ENCODE measurements around the gene ARHGEF1.

ARHGEF1 gene

DNA sequence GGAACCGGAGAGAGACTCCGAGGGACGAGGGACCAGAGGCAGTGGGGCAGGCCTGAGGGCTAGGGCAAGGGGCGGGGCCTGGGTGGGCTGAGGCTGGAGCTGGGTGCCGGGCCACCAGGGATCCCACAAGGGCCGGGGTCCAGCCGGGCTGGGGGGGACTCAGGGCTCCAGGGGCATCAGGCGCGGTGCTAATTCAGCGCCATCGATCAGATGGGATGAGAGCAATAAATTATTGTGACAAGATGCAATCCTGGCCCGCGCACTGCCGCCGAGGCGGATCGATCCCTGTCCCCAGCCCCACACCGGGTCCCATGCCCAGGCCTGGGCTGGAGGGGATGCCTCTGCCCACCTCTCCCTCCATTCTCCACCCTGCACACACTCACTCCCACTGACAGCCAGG, 39.6 kb downstream of the ARHGEF1 start:
- H3K27ac ChIP-seq (ENCODE audit: low read length), result no peak overlapping the region
- H2AFZ ChIP-seq (ENCODE audit: low read depth, low read length), result no peak overlapping the region
- H3K9me3 ChIP-seq (ENCODE audit: insufficient read depth, low read length), result no peaks in the 10 kb centered on the region
- peaks cover 28% of the 10 kb centered on the region for H3K27me3 ChIP-seq (ENCODE audit: low read depth, low read length)
- no peak overlapping the region for H3K4me2 ChIP-seq (ENCODE audit: low read length)
- H3K36me3 ChIP-seq (replicated peaks; ENCODE audit: low read depth, low read length), result no peaks in the 10 kb centered on the region
- no peaks in the 10 kb centered on the region for H4K20me1 ChIP-seq (ENCODE audit: insufficient read depth, low read length)
- no peak overlapping the region for H3K9ac ChIP-seq (ENCODE audit: low read length)
- peaks cover 25% of the 10 kb centered on the region for H3K4me1 ChIP-seq (ENCODE audit: low read length)
- H3K79me2 ChIP-seq (ENCODE audit: low read length), result no peaks in the 10 kb centered on the region
- no peak overlapping the region for H3K4me3 ChIP-seq (ENCODE audit: low read length)
- TF ChIP-seq EZH2phosphoT487 (IDR thresholded peaks at IDR 0.05; ENCODE audit: low read depth), result no peak
- TF ChIP-seq, protein P1, sequence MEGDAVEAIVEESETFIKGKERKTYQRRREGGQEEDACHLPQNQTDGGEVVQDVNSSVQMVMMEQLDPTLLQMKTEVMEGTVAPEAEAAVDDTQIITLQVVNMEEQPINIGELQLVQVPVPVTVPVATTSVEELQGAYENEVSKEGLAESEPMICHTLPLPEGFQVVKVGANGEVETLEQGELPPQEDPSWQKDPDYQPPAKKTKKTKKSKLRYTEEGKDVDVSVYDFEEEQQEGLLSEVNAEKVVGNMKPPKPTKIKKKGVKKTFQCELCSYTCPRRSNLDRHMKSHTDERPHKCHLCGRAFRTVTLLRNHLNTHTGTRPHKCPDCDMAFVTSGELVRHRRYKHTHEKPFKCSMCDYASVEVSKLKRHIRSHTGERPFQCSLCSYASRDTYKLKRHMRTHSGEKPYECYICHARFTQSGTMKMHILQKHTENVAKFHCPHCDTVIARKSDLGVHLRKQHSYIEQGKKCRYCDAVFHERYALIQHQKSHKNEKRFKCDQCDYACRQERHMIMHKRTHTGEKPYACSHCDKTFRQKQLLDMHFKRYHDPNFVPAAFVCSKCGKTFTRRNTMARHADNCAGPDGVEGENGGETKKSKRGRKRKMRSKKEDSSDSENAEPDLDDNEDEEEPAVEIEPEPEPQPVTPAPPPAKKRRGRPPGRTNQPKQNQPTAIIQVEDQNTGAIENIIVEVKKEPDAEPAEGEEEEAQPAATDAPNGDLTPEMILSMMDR (IDR thresholded peaks at IDR 0.05; ENCODE audit: low read depth, low read length), result no peak

DNA sequence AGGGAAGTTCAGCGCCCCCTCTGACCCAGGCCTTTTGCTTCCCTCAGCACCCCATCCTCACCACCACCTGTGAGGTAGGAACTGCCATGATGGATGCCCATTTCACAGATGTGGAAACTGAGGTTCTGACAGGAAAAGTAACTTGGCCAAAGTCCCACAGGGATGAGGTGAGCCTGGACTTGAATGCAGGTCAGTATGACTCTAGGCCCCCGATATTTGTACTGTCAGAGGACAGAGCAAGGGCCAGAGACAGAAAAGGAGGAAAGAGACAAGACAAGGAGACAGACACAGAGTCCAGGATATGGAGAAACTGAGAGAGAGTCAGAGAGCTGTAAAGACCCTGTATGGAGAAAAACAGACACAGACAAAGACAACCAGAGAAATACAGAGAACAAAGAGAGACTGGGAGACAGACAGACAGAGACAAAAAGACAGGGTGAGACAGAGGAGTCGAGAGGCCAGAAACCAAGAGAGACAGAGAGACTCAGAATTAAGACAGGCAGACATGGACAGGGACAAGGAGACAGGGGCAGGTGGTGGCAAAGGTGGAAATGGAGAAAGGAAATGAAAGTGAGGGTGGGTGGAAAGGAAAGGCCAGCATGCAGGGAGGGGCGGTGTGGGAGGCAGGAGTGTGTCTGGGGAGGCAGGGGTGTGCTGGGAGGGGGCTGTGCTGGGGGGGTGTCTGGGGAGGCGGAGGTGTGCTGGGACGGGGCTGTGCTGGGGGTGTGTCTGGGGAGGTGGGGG, 40.2 kb downstream of the ARHGEF1 start:
- H3K36me3 ChIP-seq (replicated peaks; ENCODE audit: low read depth, low read length), result no peaks in the 10 kb centered on the region
- no peak overlapping the region; the same call in 1 of the 2 replicates for H3K9ac ChIP-seq (ENCODE audit: low read length)
- no peak overlapping the region for H2AFZ ChIP-seq (ENCODE audit: low read depth, low read length)
- H3K27ac ChIP-seq (ENCODE audit: low read length), result no peak overlapping the region
- peaks cover 25% of the 10 kb centered on the region for H3K4me1 ChIP-seq (ENCODE audit: low read length)
- H3K79me2 ChIP-seq (ENCODE audit: low read length), result no peaks in the 10 kb centered on the region
- TF ChIP-seq EZH2phosphoT487 (IDR thresholded peaks at IDR 0.05; ENCODE audit: low read depth), result no peak
- TF ChIP-seq, protein P1 (IDR thresholded peaks at IDR 0.05; ENCODE audit: low read depth, low read length), result no peak
- no peak overlapping the region for H3K4me3 ChIP-seq (ENCODE audit: low read length)
- peak overlapping the region; percentile 40; the same call in 1 of the 2 replicates for H3K4me2 ChIP-seq (ENCODE audit: low read length)
- H3K9me3 ChIP-seq (ENCODE audit: insufficient read depth, low read length), result no peaks in the 10 kb centered on the region
- no peaks in the 10 kb centered on the region for H4K20me1 ChIP-seq (ENCODE audit: insufficient read depth, low read length)
- peaks cover 28% of the 10 kb centered on the region for H3K27me3 ChIP-seq (ENCODE audit: low read depth, low read length)

- H3K4me3 ChIP-seq (ENCODE audit: low read length), result no peak overlapping the region
- no peak for TF ChIP-seq EZH2phosphoT487 (IDR thresholded peaks at IDR 0.05; ENCODE audit: low read depth)
- TF ChIP-seq, protein P1 (IDR thresholded peaks at IDR 0.05; ENCODE audit: low read depth, low read length), result no peak
- H3K36me3 ChIP-seq (replicated peaks; ENCODE audit: low read depth, low read length), result no peaks in the 10 kb centered on the region
- H3K9me3 ChIP-seq (ENCODE audit: insufficient read depth, low read length), result no peaks in the 10 kb centered on the region
- peaks cover 33% of the 10 kb centered on the region for H3K27me3 ChIP-seq (ENCODE audit: low read depth, low read length)
- no peak overlapping the region for H3K4me2 ChIP-seq (ENCODE audit: low read length)
- peaks cover 33% of the 10 kb centered on the region for H3K4me1 ChIP-seq (ENCODE audit: low read length)
- H3K27ac ChIP-seq (ENCODE audit: low read length), result no peak overlapping the region
- no peaks in the 10 kb centered on the region for H3K79me2 ChIP-seq (ENCODE audit: low read length)
- no peak overlapping the region for H2AFZ ChIP-seq (ENCODE audit: low read depth, low read length)
- no peak overlapping the region for H3K9ac ChIP-seq (ENCODE audit: low read length)
- no peaks in the 10 kb centered on the region for H4K20me1 ChIP-seq (ENCODE audit: insufficient read depth, low read length)
Observed at GRCh38 chr19:41924151-41925145, 41.5 kb downstream of the ARHGEF1 start.

Measured in OCI-LY3 (cell line).